HEK293T (cell line): ENCODE data around the gene CABP1.

Source experiments
- ARNT ChIP-seq: fragments of 450-650 bp; IDR thresholded peaks from 2 replicates; pipeline ENCODE4 v1.6.1; 2017; ENCODE audit warnings: mild to moderate bottlenecking
- BHLHE40 ChIP-seq: fragments of 450-650 bp; IDR thresholded peaks from 2 replicates; pipeline ENCODE4 v1.6.1; 2016; ENCODE audit warnings: mild to moderate bottlenecking, moderate library complexity, borderline replicate concordance
- CTBP1 ChIP-seq: fragments of 450-650 bp; IDR thresholded peaks from 2 replicates; pipeline ENCODE4 v1.6.1; 2016; ENCODE audit warnings: borderline replicate concordance
- FOXA1 ChIP-seq: fragments of 450-650 bp; IDR thresholded peaks from 2 replicates; pipeline ENCODE4 v1.6.1; 2016; ENCODE audit warnings: mild to moderate bottlenecking
- FOXM1 ChIP-seq: fragments of 450-650 bp; IDR thresholded peaks from 2 replicates; pipeline ENCODE4 v1.6.1; 2017; ENCODE audit warnings: mild to moderate bottlenecking, borderline replicate concordance
- SP1 ChIP-seq: fragments of 450-650 bp; IDR thresholded peaks from 2 replicates; pipeline ENCODE4 v1.6.1; 2017
- SUZ12 ChIP-seq: fragments of 450-650 bp; IDR thresholded peaks from 2 replicates; pipeline ENCODE4 v1.6.1; 2016; ENCODE audit warnings: mild to moderate bottlenecking

DNA sequence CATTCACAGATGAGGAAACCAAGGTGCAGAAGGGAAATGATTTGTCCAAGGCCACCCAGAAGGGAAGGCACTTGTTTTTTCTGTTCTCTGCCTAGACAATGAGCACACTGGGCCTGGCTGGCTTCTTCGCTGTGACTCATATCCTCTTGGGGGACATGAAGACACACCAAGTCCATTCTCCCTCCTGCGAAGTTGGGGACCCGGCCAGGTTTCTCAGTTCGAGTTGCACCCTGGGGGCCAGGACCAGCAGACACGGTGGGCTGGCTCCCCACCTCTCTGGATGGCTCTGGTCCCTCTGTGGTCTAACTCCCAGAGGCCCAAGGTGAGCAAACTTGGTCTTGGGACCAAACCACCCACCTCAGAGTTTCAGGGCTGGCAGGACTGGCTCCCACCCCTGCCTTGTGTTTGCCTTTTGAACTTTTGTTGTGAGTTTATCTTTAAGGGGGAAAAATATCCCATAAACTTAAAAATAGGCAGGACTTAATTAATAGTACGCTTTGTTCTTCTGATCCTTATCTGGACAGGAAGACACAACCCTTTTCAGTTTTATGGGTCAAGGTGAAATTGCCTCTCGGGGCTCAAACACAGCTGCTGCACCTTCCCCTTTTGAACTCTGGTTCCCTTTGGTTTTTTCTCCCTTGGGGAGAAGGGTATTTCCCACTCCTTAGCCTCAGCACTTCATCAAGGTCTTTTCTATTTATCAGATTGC lies 37.5 kb downstream of the CABP1 start:
- TF ChIP-seq ARNT (no peak), FOXA1 (no peak), BHLHE40 (no peak), FOXM1 (no peak), SP1 (no peak), CTBP1 (no peak), SUZ12 (no peak)
